KMS-11 (cell line): Measurements from ENCODE around the gene CEP295NL.

ENCODE experiments used
- H2AFZ ChIP-seq: fragments of 200-600 bp; sonication (generic); 2 replicates; pipeline ENCODE4 v1.6.1; 2016; ENCODE audit warnings: antibody characterized with exemption, mixed run types, low read depth
- H3K27ac ChIP-seq: fragments of 200-600 bp; sonication (generic); 2 replicates; pipeline ENCODE4 v1.6.1; 2016; ENCODE audit warnings: mild to moderate bottlenecking, mixed run types
- H3K27me3 ChIP-seq: fragments of 200-600 bp; sonication (generic); 2 replicates; pipeline ENCODE4 v1.6.1; 2017; ENCODE audit warnings: mild to moderate bottlenecking, low read depth, mixed run types, moderate library complexity; ENCODE audit not compliant: insufficient read depth
- H3K36me3 ChIP-seq: fragments of 200-600 bp; sonication (generic); 2 replicates; pipeline ENCODE4 v1.6.1; 2017; ENCODE audit warnings: mild to moderate bottlenecking, mixed run types; ENCODE audit not compliant: insufficient read depth
- H3K4me1 ChIP-seq: fragments of 200-600 bp; sonication (generic); 2 replicates; pipeline ENCODE4 v1.6.1; 2016; ENCODE audit warnings: mild to moderate bottlenecking, low read depth, mixed run types; ENCODE audit not compliant: poor library complexity, severe bottlenecking
- H3K4me2 ChIP-seq: fragments of 200-600 bp; sonication (generic); 2 replicates; pipeline ENCODE4 v1.7.0; 2016; ENCODE audit warnings: mild to moderate bottlenecking, mixed run types
- H3K4me3 ChIP-seq: fragments of 200-600 bp; sonication (generic); IDR thresholded peaks from 2 replicates; pipeline ENCODE4 v1.6.1; 2017; ENCODE audit warnings: low read depth, low read length, mixed read lengths; ENCODE audit not compliant: insufficient read depth
- H3K79me2 ChIP-seq: fragments of 200-600 bp; sonication (generic); 2 replicates; pipeline ENCODE4 v1.6.1; 2016; ENCODE audit warnings: low read depth, mixed run types; ENCODE audit not compliant: insufficient read depth
- H3K9ac ChIP-seq: fragments of 200-600 bp; sonication (generic); 2 replicates; pipeline ENCODE4 v1.6.1; 2016; ENCODE audit warnings: mild to moderate bottlenecking, mixed run types
- H4K20me1 ChIP-seq: fragments of 200-600 bp; sonication (generic); 2 replicates; pipeline ENCODE4 v1.6.1; 2016; ENCODE audit warnings: mild to moderate bottlenecking, mixed run types; ENCODE audit not compliant: insufficient read depth
- TF ChIP-seq, protein P1 (sequence below): fragments of 200-600 bp; sonication (generic); conservative IDR thresholded peaks from 2 replicates; pipeline ENCODE4 v1.6.1; 2017; ENCODE audit warnings: low read depth, mild to moderate bottlenecking, antibody characterized with exemption, low read length, moderate library complexity, mixed read lengths

CEP295NL gene

DNA sequence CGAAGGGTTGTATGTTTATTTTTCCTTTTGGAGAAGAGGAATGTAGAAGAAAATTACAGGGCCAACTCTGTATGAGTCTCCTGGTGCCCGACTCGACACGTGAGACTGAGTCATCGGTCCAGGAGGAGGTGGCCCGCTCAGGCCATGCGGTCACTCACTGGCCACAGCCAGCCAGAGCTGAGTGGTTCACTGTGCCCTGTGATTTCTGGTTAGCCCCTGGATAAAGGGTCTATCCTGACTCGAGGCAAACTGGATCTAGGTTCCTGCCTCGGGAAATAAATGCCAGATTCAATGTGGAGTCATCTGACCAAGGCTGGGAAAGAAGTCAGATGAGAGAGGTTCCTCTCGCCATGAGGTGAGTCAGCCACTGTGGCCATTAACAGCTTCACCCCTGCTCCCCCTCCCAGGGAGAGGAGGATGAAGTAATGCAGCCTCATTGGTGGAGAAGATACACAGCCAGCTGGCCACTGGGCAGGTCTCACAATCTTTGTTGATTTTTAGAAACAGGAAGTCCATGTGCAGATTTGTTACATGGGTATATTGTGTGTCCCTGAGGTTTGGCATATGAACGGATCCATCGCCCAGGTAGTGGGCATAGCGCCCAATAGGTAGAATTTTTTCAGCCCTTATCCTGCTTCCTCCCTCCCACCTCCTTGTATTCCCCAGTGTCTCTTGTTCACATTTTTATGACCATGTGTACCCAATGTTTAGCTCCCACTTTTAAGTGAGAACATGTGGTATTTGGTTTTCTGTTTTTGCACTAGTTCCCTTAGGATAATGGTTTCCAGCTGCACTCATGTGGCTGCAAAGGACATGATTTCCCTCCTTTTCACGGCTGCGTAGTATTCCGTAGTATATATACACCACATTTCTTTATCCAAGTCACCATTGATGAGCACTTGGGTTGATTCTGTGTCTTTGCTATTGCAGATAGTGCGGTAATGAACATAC is 40.7 kb downstream of the CEP295NL start:
- Histone ChIP-seq H3K9ac (no peak overlapping the region), H3K27me3 (no peaks in the 10 kb centered on the region), H3K4me2 (no peak overlapping the region), H3K27ac (no peak overlapping the region), H2AFZ (no peak overlapping the region), H3K4me3 (no peak overlapping the region), H3K36me3 (no peaks in the 10 kb centered on the region), H3K4me1 (peaks cover 11% of the 10 kb centered on the region), H4K20me1 (no peaks in the 10 kb centered on the region), H3K79me2 (no peaks in the 10 kb centered on the region)
- TF ChIP-seq, protein P1, sequence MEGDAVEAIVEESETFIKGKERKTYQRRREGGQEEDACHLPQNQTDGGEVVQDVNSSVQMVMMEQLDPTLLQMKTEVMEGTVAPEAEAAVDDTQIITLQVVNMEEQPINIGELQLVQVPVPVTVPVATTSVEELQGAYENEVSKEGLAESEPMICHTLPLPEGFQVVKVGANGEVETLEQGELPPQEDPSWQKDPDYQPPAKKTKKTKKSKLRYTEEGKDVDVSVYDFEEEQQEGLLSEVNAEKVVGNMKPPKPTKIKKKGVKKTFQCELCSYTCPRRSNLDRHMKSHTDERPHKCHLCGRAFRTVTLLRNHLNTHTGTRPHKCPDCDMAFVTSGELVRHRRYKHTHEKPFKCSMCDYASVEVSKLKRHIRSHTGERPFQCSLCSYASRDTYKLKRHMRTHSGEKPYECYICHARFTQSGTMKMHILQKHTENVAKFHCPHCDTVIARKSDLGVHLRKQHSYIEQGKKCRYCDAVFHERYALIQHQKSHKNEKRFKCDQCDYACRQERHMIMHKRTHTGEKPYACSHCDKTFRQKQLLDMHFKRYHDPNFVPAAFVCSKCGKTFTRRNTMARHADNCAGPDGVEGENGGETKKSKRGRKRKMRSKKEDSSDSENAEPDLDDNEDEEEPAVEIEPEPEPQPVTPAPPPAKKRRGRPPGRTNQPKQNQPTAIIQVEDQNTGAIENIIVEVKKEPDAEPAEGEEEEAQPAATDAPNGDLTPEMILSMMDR, result no peak

DNA sequence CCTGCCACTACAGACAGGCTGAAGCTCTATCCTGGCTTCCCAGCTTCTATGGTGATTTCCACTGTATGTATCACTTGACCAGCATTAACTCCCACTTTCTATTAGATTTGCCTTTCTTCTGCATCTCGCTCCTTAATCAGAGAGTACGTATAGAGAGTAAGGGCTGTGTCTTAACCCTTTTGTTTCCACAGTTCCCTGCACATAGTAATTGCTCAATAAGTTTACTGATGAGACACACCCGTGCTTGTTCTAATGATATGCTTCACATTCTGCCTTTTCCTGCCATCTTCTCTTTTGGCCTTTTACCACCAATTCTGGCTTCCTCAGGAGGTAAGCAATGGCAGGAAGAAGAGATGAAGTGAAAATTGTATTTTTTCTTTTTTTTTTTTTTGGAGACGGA is 41.8 kb downstream of the CEP295NL start:
- Histone ChIP-seq H4K20me1 (no peaks in the 10 kb centered on the region), H3K27me3 (no peaks in the 10 kb centered on the region), H3K36me3 (no peaks in the 10 kb centered on the region), H3K4me3 (no peak overlapping the region), H3K79me2 (no peaks in the 10 kb centered on the region), H2AFZ (no peak overlapping the region), H3K27ac (no peak overlapping the region), H3K4me2 (no peak overlapping the region), H3K9ac (no peak overlapping the region), H3K4me1 (peaks cover 9% of the 10 kb centered on the region)
- TF ChIP-seq, protein P1, result no peak

DNA sequence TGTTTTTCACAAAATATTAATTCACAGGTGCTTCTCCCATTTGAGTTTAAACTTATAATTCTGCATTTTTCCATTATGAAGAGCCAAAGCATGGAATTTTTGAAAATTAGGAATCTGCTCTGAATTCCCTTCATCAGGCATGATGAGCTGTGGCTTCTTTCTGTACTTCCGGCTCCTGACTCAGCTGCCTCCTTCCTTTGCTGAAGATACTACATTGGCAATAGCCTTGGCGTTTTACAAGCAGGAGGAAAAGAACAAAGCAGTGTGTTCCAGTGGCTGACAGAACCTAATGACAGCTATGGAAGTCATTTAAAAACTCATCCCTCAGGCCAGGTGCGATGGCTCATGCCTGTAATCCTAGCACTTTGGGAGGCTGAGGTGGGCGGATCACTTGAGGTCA is 44.0 kb downstream of the CEP295NL start:
- TF ChIP-seq, protein P1, result no peak
- no peaks in the 10 kb centered on the region for H4K20me1 ChIP-seq
- H3K36me3 ChIP-seq, result no peaks in the 10 kb centered on the region

DNA sequence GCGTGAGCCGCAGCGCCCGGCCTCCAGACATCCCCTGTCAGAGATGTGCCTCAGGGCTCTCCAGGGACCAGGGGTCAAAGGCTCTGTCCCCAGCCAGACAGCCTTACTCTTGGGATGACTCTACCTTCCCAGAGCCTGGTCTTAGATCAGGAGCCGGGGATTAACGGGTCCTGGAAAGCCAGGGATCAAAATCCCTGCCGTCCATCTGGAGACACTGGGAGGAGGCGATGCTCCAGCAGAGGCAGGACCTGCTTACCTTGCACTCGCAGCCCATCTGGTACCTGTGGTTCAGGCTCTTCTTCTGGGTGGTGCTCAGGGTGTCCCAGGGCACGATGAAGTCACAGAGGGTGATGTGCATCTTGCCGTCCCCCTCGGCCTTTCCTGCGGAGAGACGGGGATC is 45.7 kb downstream of the CEP295NL start:
- H4K20me1 ChIP-seq, result no peaks in the 10 kb centered on the region
- no peaks in the 10 kb centered on the region for H3K79me2 ChIP-seq
- no peaks in the 10 kb centered on the region for H3K36me3 ChIP-seq
- TF ChIP-seq, protein P1, result no peak
- no peak overlapping the region for H3K9ac ChIP-seq
- no peak overlapping the region for H3K27ac ChIP-seq
- H3K4me3 ChIP-seq, result no peak overlapping the region
- H2AFZ ChIP-seq, result no peak overlapping the region
- no peak overlapping the region for H3K4me2 ChIP-seq
- no peaks in the 10 kb centered on the region for H3K4me1 ChIP-seq
- H3K27me3 ChIP-seq, result no peaks in the 10 kb centered on the region

More for the DNA sequence above, 44.0 kb downstream of the CEP295NL start:
- H3K9ac ChIP-seq, result no peak overlapping the region
- no peaks in the 10 kb centered on the region for H3K27me3 ChIP-seq
- no peaks in the 10 kb centered on the region for H3K4me1 ChIP-seq
- H2AFZ ChIP-seq, result no peak overlapping the region
- no peak overlapping the region for H3K4me3 ChIP-seq
- H3K4me2 ChIP-seq, result no peak overlapping the region
- no peaks in the 10 kb centered on the region for H3K79me2 ChIP-seq
- no peak overlapping the region for H3K27ac ChIP-seq
